NCI-H2081 treated with DMSO at 0.1 percent for 48 hours (cell line): ENCODE results near the gene PLCD1.

Experiments
- DNase-seq: peaks from one replicate; lab custom pipeline; 2025; lab: John Stamatoyannopoulos, UW

The PLCD1 gene

GRCh38 chr3:37964146-37964545 lies 65.3 kb downstream of the PLCD1 start:
- no peak for DNase-seq

GRCh38 chr3:37963635-37964034 lies 65.8 kb downstream of the PLCD1 start:
- no peak for DNase-seq

- no peak for DNase-seq
These were observed 66.4 kb downstream of the PLCD1 start for GRCh38 chr3:37963016-37963415.

- DNase-seq: no peak
These were observed 67.6 kb downstream of the PLCD1 start for GRCh38 chr3:37961622-37962431.

- no peak for DNase-seq
These were observed 71.9 kb downstream of the PLCD1 start for GRCh38 chr3:37957539-37957936.
